GM13976 (cell line): ENCODE results near the gene KLHL20.
"Not testable (repeated sequence)": the region's sequence is repeated elsewhere in the genome, so short reads cannot be mapped to it uniquely, and the experiment has no call there.

Experiments used
- DNase-seq: peaks from one replicate; pipeline ENCODE4 v3.0.0; 2012; ENCODE audit warnings: low spot score
- CTCF ChIP-seq: IDR thresholded peaks from 2 replicates; pipeline ENCODE4 v1.5.1; 2012; ENCODE audit warnings: borderline replicate concordance, mild to moderate bottlenecking; ENCODE audit not compliant: insufficient read depth; ENCODE audit errors: extremely low read depth, missing control alignments, control extremely low read depth
- in situ Hi-C: fragments of 300-500 bp; cut with MboI; formaldehyde crosslinking; loops from one replicate; pipeline ENCODE4 v1.12.0; 2022; ENCODE audit warnings: low sequenced_read_pairs, mixed read lengths, inconsistent platforms; ENCODE audit not compliant: unreplicated experiment

Gene KLHL20

GRCh38 chr1:173717238-173717637, 2.5 kb downstream of the KLHL20 start:
- no peak for TF ChIP-seq CTCF
- DNase-seq, result no peak
- in situ Hi-C loops, result no loop called here

GRCh38 chr1:173731331-173731730, 16.6 kb downstream of the KLHL20 start:
- DNase-seq, in situ Hi-C loops: not testable (repeated sequence)

GRCh38 chr1:173733912-173734311, 19.1 kb downstream of the KLHL20 start:
- no peak for DNase-seq
- in situ Hi-C loops, result no loop called here
- TF ChIP-seq CTCF, result no peak

GRCh38 chr1:173736104-173736503, 21.3 kb downstream of the KLHL20 start:
- in situ Hi-C loops, DNase-seq: not testable (repeated sequence)

GRCh38 chr1:173742203-173742886, 27.6 kb downstream of the KLHL20 start:
- in situ Hi-C loops, result no loop called here
- TF ChIP-seq CTCF, result no peak
- DNase-seq, result no peak

- in situ Hi-C loops, result no loop called here
- no peak for DNase-seq
- TF ChIP-seq CTCF, result no peak
Measured at GRCh38 chr1:173744651-173745050, 29.9 kb downstream of the KLHL20 start.

GRCh38 chr1:173749137-173749536, 34.4 kb downstream of the KLHL20 start:
- in situ Hi-C loops, result no loop called here
- TF ChIP-seq CTCF, result no peak
- DNase-seq, result no peak

- no peak for TF ChIP-seq CTCF
- in situ Hi-C loops, result no loop called here
- DNase-seq, result no peak
Measured at GRCh38 chr1:173753830-173754229, 39.0 kb downstream of the KLHL20 start.
